Suppressor macrophage treated with lipopolysaccharide for 1 hour (primary cell): ENCODE measurements around the gene MUC20.
"Not testable (repeated sequence)": the region's sequence is repeated elsewhere in the genome, so short reads cannot be mapped to it uniquely, and the experiment has no call there.

ENCODE experiments used
- DNase-seq, 3 donors: peaks; one replicate each; pipeline ENCODE4 v3.0.0-alpha.2; 2020 to 2022

The MUC20 gene

GRCh38 chr3:195692781-195693427 is 27.9 kb upstream of the MUC20 start:
- no peak for DNase-seq

GRCh38 chr3:195693428-195694216 is 27.2 kb upstream of the MUC20 start:
- DNase-seq = no peak

- not testable (repeated sequence) for DNase-seq
These were observed 26.3 kb upstream of the MUC20 start for GRCh38 chr3:195694217-195695076.

GRCh38 chr3:195696632-195697278 is 24.0 kb upstream of the MUC20 start:
- DNase-seq = no peak

GRCh38 chr3:195697582-195698324 is 23.0 kb upstream of the MUC20 start:
- DNase-seq = peak; percentile 53 to 91 (median 59)

- no peak for DNase-seq
These were observed 22.5 kb upstream of the MUC20 start for GRCh38 chr3:195698325-195698646.

- DNase-seq = no peak
These were observed 22.0 kb upstream of the MUC20 start for GRCh38 chr3:195698647-195699387.

GRCh38 chr3:195699388-195699771 is 21.4 kb upstream of the MUC20 start:
- DNase-seq = no peak

- DNase-seq = no peak
These were observed 20.9 kb upstream of the MUC20 start for GRCh38 chr3:195699860-195700259.

DNA sequence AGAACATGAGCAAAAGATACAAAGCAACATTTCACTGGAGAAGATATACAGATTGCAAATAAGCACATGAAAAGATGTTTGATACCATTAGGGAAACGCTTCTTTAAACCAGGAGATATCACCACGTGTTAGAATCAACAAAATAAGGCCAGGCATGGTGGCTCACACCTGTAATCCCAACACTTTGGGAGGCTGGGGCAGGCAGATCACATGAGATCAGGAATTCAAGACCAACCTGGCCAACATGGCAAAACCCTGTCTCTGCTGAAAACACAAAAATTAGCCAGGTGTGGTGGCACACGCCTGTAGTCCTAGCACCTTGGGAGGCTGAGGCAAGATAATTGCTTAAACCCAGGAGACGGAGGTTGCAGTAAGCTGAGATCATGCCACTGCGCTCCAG is 20.5 kb upstream of the MUC20 start:
- DNase-seq = no peak

- peak in 2 of 3 donors; percentile 17 to 57 for DNase-seq
These were observed 19.5 kb upstream of the MUC20 start for GRCh38 chr3:195701042-195701915.

GRCh38 chr3:195703776-195704175 is 17.0 kb upstream of the MUC20 start:
- no peak for DNase-seq

GRCh38 chr3:195704433-195704999 is 16.3 kb upstream of the MUC20 start:
- DNase-seq = no peak

GRCh38 chr3:195705081-195705991 is 15.4 kb upstream of the MUC20 start:
- no peak for DNase-seq

DNA sequence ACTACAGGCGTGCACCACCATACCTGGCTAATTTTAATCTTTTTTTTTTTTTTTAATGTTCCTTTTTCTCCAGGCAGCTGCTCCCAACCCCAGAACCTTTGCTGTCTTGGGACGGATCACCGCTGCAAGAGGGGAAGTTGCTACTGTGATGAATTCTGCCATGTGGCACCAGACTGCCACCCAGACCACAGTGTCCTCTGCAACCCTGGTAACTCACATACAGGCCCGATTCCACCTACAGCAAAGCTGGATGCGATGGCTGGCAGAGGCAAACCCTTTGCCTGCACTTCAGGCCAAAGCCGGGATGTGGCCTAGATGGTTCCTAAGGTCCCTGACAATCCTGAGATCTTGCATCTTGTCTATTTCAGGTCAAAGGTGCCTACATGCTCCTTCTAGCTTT is 12.7 kb upstream of the MUC20 start:
- peak in 1 of 3 donors; percentile 19 for DNase-seq

GRCh38 chr3:195708626-195709481 is 11.9 kb upstream of the MUC20 start:
- peak in 2 of 3 donors; percentile 8 to 48 for DNase-seq

GRCh38 chr3:195709676-195710085 is 11.1 kb upstream of the MUC20 start:
- peak in 1 of 3 donors; percentile 22 for DNase-seq
